Kidney glomerular epithelial cell (primary cell): Measurements from ENCODE around the gene SLC66A3.
"Not testable (repeated sequence)": the region's sequence is repeated elsewhere in the genome, so short reads cannot be mapped to it uniquely, and the experiment has no call there.

ENCODE experiments used
- DNase-seq: peaks from one replicate; lab custom pipeline; 2025; lab: John Stamatoyannopoulos, UW

The SLC66A3 gene

DNA sequence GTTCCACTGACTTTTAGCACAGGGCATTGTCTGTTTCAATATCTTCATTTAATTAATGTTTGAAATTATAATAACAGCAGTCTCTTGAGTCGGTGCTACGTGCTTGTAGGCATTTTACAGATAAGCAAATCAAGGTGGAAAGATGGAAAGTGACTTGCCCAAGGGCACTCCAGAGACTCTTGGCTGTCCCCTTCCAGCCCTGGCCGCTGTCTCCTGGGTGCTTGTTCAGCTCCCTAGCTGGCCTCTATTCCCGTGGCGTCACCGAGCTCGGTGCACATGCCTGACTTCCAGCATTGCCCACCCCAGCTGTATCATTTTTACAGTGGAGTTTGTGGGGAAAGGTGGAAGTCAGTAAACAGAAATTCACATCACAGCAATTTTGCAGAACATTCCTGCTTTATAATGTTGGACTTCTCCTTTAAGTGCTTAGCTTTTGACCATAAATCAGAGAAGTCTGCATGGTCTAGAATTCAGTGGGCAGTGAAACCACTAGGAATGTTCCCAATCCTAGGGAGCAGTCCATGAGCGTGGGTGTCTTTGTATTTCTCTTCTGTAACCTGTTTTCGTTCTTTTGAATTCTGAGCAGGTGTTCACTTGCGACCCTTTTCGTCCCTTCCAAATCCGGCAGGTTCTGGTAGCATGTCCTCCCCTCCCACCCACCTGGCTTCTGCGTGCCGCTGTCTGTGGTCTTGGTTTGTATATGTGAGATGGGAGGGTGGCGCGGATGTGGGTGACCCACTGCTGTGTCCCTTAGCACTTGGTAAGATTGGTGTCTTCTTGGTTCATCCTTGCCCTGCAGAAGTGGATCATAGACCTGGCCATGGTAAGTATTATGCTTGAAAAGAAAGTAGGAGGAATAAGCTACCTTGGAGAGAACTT is 8.4 kb downstream of the SLC66A3 start:
- no peak for DNase-seq

DNA sequence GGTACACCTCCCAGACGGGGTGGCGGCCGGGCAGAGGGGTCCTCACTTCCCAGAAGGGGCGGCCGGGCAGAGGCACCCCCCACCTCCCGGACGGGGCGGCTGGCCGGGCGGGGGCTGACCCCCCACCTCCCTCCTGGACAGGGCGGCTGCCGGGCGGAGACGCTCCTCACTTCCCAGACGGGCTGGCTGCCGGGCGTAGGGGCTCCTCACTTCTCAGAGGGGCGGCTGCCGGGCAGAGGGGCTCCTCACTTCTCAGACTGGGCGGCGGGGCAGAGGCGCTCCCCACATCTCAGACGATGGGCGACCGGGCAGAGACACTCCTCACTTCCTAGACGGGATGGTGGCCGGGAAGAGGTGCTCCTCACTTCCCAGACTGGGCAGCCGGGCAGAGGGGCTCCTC is 9.8 kb downstream of the SLC66A3 start:
- DNase-seq = not testable (repeated sequence)

DNA sequence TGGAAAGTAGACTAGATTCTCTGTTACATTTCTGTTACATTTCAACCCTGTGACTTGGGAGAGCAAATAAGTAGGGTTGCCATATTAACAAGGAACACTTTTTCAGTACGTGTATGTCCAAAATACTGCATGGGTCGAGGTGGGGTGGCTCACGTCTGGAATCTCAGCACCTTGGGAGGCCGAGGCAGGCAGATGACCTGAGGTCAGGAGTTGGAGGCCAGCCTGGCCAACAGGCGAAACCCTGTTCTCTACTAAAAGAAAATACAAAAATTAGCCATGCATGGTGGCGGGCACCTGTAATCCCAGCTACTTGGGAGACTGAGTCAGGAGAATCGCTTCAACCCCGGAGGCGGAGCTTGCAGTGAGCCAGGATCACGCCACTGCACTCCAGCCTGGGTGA is 11.2 kb downstream of the SLC66A3 start:
- DNase-seq = no peak

DNA sequence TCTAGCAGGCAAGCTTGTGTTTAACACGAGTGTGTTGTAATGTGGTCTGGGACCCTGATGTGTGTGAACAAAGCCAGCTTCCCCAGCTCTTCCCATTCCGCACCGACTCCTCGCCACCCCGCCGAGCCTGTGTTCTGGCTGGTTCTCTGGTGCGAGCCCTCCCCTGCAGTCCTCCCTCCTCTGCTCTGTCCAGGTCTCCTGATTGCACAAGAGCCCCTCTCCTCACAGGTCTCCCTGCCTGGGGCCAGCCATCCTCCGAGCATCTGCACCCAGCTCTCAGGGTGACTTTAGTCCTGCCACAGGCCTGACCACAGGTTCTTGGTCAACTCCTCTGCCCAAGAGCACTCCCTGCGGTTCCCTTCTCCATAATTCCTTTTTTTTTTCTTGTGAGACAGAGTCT is 13.2 kb downstream of the SLC66A3 start:
- no peak for DNase-seq

DNA sequence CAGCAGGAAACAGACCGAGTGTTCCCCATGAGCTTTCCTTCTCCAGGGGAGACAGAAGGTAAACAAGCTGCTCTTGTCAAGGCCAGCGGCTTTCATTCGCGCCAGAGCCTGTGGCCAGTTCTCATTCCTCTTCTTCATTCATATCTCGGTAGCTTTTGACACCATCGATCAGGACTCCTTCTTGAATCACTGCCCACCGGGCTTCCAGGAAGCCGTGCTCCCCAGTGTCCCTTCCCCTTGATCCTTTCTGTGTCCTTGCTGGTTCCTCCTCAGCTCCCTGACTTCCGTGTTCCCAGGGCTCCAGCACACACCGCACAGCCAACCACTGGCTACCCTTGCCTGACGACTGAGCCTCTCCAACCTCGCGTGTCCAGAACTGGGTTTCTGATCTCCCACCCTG is 14.1 kb downstream of the SLC66A3 start:
- no peak for DNase-seq

DNA sequence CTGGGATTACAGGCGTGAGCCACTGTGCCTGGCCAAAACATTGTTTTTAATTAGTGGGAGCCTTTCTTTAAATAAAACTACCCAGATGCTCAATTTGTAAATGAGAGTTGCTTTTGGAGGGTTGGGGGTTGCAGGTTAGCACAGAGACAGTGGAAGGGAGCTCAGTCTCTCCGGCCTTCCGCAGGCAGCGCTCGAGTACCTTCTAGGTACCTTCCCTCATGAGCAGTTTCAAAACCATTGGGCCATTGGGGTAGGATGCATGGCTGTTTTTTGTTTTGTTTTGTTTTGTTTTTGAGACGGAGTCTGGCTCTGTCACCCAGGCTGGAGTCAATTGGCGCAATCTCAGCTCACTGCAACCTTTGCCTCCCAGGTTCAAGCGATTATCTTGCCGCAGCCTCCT is 19.0 kb downstream of the SLC66A3 start:
- no peak for DNase-seq

DNA sequence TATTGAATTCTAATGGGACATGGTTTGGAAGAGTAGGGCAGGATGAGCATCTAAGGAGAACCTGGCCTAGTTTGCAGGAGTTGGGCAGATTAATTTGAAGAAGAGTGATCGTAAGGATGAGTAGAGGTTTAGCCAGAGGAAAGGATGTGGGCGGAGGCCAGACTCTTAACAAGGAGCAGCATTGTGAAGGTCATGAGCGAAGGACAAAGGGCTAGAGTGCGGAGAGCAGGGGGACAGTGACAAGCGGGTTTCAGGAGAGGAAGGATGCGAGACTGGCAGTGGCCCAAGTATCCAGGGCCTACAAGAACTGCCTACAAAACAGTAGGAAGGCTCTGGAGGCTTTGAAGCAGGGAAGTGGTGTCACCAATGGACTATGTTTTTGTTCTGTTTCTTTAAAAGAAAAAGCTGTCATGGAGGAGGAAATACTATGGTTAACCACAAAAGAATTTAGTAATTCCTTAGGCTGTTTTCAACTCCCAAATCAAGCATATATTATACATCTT is 20.1 kb downstream of the SLC66A3 start:
- DNase-seq = no peak

DNA sequence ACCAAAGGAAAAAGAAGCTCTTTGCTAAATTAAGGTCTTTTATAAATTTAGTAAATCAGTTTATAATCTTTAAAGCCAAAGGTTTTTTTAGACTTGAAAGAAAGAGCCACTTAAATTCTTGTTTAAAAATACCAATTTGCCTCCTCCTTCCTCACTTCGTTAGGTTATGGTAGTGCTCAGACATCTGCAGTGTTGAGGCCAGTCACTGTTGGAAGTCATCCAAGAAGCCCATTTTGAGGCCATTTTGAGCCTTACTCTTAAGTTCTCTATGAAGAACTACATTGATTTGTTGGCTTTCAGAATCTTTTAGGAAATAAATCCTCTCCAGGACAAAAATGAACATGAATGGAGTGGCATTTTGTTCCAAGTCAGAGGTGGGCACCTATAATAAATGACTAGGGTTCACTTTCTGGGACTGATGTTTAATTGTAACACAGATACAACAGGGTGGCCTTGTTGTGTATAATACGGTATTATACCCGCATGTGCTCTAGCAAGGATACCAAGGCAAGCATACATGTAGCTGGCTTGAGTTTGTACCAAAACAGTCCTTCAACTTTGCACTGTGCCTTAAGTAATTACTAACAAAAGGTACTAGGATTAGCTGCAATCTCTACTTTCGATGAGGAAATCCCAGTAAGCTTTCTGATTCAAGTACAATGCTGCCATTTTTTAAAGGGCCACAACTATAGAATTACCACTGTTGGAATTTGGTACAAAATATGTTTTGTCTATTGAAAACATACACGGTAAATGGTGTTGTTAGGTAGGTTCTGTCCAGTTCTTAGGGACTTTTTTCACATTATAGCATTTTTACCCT is 22.8 kb downstream of the SLC66A3 start:
- no peak for DNase-seq

DNA sequence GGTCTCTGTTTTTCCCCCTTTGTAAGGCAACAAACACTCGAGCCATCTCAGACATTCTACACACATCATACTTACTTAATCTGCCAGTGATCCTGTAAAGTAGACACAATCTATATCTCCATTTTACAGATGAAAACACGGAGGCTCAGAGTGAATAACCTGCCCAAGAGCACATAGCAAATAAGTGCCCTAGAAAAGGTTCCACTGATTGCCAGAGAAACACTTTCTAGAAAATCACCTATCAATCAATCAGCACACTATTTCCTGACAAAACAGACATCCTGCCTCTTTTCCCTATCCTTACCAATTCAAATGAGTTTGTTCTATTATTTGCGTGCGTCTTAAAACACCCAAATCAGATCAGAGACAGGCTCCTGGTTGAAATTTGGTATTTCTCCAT is 23.9 kb downstream of the SLC66A3 start:
- DNase-seq = no peak

DNA sequence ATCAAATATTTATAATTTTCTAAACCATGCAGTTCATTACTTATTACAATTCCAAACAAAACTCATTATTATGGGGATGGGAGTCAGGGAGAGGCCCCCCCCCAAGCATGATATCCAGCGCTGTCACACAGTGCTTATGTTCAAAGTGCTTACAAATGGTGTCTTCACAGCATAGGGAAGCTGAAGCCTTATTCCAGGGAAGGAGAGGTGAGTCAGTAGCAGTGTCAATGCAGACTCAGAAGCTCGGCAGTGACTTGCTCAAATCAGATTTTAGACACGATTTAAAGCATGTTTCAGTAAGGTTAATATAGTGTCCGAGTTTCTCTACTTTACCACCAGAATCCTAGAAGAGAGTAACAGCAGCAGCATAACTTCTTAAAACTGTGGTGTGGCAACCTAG is 24.6 kb downstream of the SLC66A3 start:
- DNase-seq = no peak

DNA sequence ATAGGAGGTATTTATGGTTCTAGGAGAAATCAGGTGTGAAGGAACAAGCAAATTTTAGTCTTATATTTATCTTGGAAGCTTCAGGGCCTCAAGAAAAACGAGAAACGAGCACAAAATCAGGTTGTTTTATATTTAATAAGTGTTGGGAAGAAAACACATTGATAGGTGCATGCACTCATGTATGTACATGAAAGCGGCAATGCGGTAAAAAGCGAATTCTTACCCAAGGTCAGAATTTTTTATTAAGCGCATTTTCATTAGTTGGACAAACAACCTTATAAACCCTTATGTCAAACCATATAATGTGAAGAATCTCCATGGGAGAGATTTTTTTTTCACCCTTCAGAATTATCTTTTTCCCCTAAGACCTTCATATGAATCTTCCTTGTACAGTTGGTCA is 25.4 kb downstream of the SLC66A3 start:
- no peak for DNase-seq

DNA sequence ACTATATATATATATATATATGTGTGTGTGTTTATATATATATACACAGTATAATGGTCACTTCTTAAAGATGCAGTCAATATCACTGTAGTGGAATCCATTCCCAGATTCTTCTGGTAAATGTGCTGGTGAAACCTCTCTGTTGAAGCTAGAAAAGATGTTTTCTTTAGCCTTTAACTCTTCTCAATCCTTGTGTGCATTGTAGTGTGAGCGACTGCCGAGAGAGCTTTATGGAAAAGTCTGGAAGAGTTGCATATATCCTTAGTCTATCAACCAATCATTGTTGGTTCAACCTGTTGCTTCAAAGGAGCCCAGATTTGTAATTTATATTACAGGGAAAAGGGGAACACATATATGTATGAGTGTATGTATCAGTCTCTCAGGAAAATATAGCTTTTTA is 27.7 kb downstream of the SLC66A3 start:
- DNase-seq = no peak

DNA sequence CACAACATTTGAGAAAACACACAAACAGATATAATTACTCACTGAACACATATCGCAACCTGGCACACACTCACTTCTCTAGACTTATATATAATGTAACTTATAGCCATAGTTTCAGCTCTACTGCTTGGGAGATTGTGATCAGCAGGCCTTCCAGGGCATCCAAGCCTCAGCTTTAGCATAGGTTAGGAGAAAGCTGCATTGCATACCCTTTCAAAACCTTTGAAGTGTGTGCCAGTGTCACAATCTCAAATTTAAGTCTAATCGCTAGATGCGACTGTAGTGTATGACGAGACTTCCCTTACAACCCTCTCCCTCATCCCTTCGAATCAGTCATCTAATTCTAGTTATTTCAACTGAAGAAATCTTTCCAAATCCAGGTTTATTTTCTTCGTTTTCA is 30.9 kb downstream of the SLC66A3 start:
- no peak for DNase-seq

DNA sequence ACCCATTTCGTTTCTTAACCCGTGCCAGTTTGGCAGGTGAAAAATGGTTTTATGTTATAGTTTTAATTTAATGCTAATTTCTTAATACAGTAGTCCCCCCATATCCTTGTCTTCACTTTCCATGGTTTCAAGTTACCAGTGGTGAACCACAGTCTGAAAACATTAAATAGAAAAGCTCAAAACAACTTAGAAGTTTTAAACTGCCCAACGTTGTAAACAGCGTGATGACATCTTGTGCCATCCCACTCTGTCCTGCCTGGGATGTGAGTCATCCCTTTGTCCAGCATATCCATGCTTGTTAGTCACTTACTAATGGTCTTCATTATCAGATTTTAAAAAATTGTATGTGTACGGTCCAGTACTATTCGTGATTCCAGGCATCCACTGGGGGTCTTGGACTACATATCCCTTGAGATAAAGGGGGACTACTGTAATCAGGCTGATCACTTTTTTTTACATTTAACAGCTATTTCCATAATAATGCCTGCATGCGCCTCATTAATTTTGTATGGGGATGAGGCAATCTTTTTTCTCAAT is 31.9 kb downstream of the SLC66A3 start:
- DNase-seq = no peak

DNA sequence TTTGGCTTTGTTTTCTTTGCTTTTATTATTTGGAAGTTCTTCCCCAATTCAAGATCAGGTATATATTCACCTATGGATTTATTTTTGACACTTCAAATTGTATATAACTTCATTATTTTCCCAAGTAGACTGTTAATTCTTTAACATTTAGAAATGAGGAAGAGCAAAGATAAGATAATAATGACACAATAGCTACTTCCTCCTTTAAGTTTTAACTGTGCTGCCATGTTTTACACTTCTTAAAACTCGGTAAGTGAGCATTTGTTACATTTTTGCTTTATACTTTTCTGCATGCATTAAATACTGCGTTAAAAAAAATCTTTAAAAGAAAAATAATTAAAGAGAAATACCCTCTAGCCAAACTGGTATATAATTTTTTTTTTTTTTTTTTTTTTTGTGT is 32.5 kb downstream of the SLC66A3 start:
- DNase-seq = no peak

DNA sequence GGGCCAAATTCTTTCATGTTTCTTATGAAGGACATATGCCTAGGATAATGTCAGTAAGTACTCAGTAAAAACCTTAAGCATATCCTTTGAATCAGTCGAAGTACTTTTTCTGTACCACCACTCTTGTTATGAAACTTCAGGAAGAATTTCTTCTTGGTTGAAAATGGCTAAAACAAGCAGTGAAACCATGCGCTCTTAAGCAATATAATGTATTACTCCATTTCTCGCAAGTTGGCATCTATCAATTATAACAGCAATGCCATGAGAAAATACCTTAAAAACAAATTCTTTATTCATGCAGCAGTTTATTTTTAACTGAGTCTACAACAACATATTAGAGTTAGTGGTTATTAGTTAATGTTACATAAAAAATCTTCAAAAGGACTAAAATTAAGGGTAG is 41.0 kb downstream of the SLC66A3 start:
- no peak for DNase-seq

DNA sequence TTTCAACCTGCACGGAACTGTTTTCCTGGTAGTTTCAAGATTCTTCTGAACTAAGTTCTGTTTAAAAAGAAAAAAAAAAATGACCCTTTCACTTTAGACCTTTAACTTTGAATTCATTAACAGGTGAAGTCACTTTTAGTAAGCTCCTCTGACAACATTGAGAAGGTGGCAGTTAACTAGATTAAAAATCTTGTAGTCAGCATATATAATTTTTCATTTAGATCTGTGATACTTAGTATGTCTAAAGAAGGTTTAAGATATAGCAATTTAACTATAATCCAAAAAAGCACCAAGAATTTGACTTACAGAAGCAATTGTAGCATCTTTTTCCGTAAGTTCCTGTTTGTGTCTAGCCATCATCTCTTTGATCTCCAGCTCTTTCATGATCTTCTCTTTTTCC is 45.4 kb downstream of the SLC66A3 start:
- DNase-seq = no peak

DNA sequence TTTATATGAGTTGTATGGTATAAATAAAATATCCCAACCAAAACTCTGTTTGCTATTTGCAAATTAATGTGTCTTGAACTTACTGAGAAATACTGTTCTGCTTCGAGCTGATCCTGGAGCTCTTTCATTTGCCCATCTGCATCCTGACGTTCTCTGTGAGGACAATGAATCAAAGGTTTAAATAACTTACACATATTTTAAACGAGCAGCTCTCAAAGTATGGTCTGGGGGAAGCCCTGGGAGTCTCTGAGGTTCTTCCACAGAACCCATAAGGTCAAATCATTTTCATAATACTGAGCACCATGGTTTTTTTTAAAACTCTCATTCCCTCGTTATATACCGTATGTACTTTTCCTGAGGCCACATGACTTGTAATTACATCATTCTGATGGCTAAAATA is 46.7 kb downstream of the SLC66A3 start:
- DNase-seq = no peak

DNA sequence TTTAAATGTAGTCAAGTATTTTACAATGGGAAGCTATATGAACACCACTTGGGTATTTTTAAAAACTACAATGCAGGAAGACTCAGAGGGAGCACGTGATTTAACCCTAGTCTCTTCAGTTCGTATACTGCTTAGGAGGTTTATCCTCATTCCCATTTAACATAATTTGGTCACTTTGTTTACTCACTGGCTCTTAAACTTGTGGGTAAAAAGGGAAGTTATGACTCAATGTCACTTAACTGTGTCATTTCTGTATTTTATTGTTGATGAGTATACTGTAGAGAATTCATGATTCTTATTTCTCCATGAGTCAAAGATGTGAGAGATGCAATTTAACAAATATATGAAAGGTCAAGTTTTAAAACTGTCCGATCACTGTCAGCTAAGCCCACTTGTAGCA is 48.2 kb downstream of the SLC66A3 start:
- DNase-seq = no peak

DNA sequence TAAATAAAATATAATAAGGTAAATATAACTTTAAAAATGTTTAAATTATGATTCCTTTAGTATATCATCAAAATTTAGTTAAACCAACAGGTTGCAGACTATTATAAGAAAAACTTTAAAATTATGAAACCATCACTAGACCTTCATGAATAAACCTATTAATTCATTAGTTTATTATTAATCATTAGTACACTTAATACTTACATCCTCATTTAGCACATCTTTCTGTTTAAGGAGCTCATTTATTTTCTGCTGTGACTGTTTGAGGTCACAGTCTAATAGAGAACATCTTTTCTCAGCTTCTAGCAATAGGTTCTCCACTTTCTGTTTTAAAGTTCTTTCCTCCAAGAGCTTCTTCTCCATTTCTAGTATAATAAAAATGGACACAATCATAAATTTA is 52.8 kb downstream of the SLC66A3 start:
- no peak for DNase-seq

DNA sequence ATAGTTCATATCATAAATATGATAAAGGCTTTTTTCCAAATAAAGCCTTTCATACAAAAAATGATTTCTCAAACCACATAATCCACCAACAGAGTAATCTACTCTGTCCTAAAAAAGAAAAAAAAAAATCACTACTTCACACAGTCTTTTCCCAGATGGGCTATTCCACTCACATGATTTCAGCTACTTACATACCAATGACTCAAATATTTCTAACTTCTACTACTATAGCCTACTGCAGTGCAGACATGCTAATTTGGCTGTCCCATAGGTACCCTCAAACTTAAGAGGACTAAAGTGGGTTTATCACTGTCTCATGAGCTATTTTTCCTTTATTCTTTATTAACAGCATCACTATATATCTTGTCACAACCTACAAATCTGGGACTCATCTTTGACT is 57.4 kb downstream of the SLC66A3 start:
- no peak for DNase-seq

DNA sequence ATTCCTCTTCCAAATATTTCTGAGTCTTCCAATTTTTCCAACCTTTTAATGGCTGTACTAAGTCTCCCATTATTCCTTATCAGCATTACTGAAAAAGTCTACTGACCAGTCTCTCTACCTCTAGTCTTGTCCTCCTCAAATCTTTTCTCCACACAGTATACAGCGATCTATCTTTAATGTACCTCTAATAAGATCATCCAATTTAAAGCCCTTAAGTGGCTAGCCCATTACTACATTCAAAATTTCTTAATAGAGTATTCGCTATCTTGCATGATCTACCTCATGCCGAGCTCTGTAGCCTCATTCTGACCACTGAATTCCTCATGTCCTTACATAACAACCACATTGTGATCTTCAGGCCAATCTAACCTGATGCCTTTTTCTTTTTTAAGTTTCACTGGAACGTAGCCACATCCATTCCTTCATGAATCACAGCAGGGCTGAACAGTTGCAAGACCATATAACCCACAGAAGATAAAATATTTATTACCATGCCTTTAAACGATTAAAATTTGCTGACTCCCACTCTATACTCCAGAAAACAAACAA is 57.9 kb downstream of the SLC66A3 start:
- DNase-seq = no peak

DNA sequence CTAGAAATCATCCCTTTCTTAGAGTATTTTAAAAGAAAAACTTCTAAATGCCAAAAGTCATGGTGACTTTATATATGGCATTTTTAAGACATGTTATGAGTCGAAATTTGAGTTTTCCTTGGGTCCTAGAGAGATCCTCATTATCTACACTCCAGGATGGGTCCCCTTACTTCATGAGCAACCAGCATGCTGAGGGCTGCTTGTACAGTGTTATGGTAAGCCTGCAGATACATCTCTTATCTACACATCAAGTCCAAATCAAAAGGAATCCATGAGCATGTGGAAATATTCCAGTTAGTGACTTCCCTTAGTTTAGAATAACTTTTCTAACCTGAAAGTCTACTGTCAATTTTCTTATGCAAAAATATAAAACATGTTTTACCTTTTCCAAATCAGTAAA is 58.7 kb downstream of the SLC66A3 start:
- DNase-seq = no peak
